Thoracic aorta (tissue), 2 donors: Measurements from ENCODE around the gene ARPC2. TPM values are rescaled to one million over a fixed set of nuclear protein-coding genes. Genes with fewer than 3 reads are reported as not detected.

Source experiments
- ATAC-seq: fragments of 150-250 bp; one replicate; pipeline ENCODE4 v1.8.0; 2017; ENCODE audit warnings: low read depth; ENCODE audit not compliant: insufficient number of reproducible peaks, low FRiP score
- DNase-seq: peaks from one replicate; pipeline ENCODE4 v3.0.0-alpha.2; 2020; ENCODE audit warnings: low spot score
- H3K27ac ChIP-seq, 2 donors: fragments of 200-600 bp; sonication (generic); 1 replicate in 1 of 2; 2 replicates in 1 of 2; pipeline ENCODE4 v1.5.1; 2016; ENCODE audit warnings: mild to moderate bottlenecking in 2 of 2, moderate library complexity in 2 of 2
- H3K27me3 ChIP-seq: fragments of 200-600 bp; sonication (generic); replicated peaks from 2 replicates; pipeline ENCODE4 v1.6.0; 2016; ENCODE audit warnings: mild to moderate bottlenecking; ENCODE audit not compliant: insufficient read depth
- H3K36me3 ChIP-seq: fragments of 200-600 bp; sonication (generic); one replicate; pipeline ENCODE4 v1.5.1; 2016
- H3K4me1 ChIP-seq, 2 donors: fragments of 200-600 bp; sonication (generic); 1 replicate in 1 of 2; 2 replicates in 1 of 2; pipeline versions ENCODE4 v1.5.1 to v1.6.0; 2016; ENCODE audit warnings: low read depth in 2 of 2, mild to moderate bottlenecking in 1 of 2; ENCODE audit not compliant: control insufficient read depth in 1 of 2
- H3K4me3 ChIP-seq: fragments of 200-600 bp; sonication (generic); 2 replicates; pipeline ENCODE4 v1.5.1; 2016; ENCODE audit warnings: mild to moderate bottlenecking
- H3K9me3 ChIP-seq: fragments of 200-600 bp; sonication (generic); 2 replicates; pipeline ENCODE4 v1.5.1; 2016
- CTCF ChIP-seq: fragments of 200-600 bp; sonication (generic); IDR thresholded peaks from one replicate; pipeline ENCODE4 v1.5.1; 2019; ENCODE audit warnings: antibody characterized with exemption
- total RNA-seq, 2 donors: library from RNA; depleted of rRNA; stranded (reverse); fragments of >200 nt; gene quantifications; one replicate each; pipeline versions ENCODE4 v1.1.0 to v1.2.3, GENCODE V29; 2016

The ARPC2 gene
- total RNA-seq, 2 donors from 2014 or later, result 378 to 469 TPM

GRCh38 chr2:218194880-218195279 lies 22.1 kb upstream of the ARPC2 start:
- Histone ChIP-seq H3K9me3 (no peaks in the 10 kb centered on the region), H3K36me3 (no peaks in the 10 kb centered on the region), H3K4me1 (no peaks in the 10 kb centered on the region), H3K4me3 (no peak overlapping the region), H3K27ac (no peak overlapping the region), H3K27me3 (no peaks in the 10 kb centered on the region)
- no peak for TF ChIP-seq CTCF
- no peak for DNase-seq
- no peak for ATAC-seq

DNA sequence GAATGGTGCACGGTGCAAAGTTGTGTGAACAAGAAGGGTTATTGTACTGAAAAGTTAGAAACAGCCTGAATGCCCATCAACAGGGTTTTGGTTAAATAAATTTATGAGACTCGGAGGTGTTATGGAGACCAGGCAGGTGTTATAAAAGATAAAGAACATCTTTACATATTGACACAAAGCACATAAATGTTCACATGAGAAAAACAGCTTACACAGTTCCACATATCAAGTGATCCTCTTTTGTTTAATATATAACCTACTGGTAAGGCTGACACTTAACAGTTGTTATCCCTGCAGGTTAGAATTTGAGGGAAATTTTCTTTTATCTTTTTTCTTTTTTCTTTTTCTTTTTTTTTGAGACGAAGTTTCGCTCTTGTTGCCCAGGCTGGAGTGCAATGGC lies 20.0 kb upstream of the ARPC2 start:
- no peaks in the 10 kb centered on the region for H3K4me1 ChIP-seq
- H3K27me3 ChIP-seq, result no peaks in the 10 kb centered on the region
- no peak overlapping the region for H3K27ac ChIP-seq
- no peak overlapping the region for H3K4me3 ChIP-seq
- ATAC-seq (no peak), DNase-seq (no peak)
- H3K36me3 ChIP-seq, result no peaks in the 10 kb centered on the region
- no peaks in the 10 kb centered on the region for H3K9me3 ChIP-seq
- no peak for TF ChIP-seq CTCF

- no peaks in the 10 kb centered on the region for H3K27me3 ChIP-seq
- DNase-seq (no peak), ATAC-seq (no peak)
- TF ChIP-seq CTCF, result no peak
- H3K4me3 ChIP-seq, result no peak overlapping the region
- H3K4me1 ChIP-seq, result no peaks in the 10 kb centered on the region
- H3K36me3 ChIP-seq, result no peaks in the 10 kb centered on the region
- H3K9me3 ChIP-seq, result no peaks in the 10 kb centered on the region
- H3K27ac ChIP-seq, result no peak overlapping the region
Observed at GRCh38 chr2:218202266-218202665, 14.7 kb upstream of the ARPC2 start.

- no peaks in the 10 kb centered on the region for H3K9me3 ChIP-seq
- no peak for ATAC-seq
- TF ChIP-seq CTCF, result no peak
- no peak overlapping the region for H3K4me3 ChIP-seq
- no peaks in the 10 kb centered on the region for H3K36me3 ChIP-seq
- DNase-seq, result no peak
- no peak overlapping the region for H3K27ac ChIP-seq
- H3K27me3 ChIP-seq, result no peaks in the 10 kb centered on the region
- H3K4me1 ChIP-seq, result no peaks in the 10 kb centered on the region
Observed at GRCh38 chr2:218209078-218209477, 7.9 kb upstream of the ARPC2 start.

DNA sequence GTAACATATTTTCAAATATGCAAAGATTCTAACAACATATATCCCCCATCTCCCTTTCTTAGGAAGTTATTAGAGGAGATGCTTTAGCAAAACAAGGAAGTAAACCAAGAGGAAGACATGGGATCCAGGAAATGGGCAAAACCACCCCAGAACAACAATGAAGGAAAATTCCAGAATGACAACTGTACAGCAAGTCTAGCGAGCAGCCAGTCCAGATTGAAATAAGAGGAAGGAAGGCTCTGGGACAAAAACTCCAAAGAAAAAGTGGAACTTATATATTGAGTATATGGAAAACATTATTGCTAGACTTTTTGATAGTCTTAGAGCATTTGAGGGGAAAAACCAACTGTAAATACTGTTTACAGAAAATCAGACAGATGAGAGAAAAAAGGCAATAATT lies 2.9 kb upstream of the ARPC2 start:
- DNase-seq, result no peak
- Histone ChIP-seq H3K9me3 (no peaks in the 10 kb centered on the region), H3K27ac (no peak overlapping the region), H3K4me1 (peaks cover 9 to 15% of the 10 kb centered on the region in 2 donors), H3K27me3 (no peaks in the 10 kb centered on the region), H3K36me3 (no peaks in the 10 kb centered on the region), H3K4me3 (no peak overlapping the region)
- ATAC-seq, result no peak
- TF ChIP-seq CTCF, result no peak
